ENCODE data around the gene BAG5.

The BAG5 gene

GRCh38 chr14:103510724-103511693 lies 51.4 kb downstream of the BAG5 start:
- no peak for DNase-seq (ENCODE audit: low read depth in 2 of 2, low spot score in 1 of 2)

DNA sequence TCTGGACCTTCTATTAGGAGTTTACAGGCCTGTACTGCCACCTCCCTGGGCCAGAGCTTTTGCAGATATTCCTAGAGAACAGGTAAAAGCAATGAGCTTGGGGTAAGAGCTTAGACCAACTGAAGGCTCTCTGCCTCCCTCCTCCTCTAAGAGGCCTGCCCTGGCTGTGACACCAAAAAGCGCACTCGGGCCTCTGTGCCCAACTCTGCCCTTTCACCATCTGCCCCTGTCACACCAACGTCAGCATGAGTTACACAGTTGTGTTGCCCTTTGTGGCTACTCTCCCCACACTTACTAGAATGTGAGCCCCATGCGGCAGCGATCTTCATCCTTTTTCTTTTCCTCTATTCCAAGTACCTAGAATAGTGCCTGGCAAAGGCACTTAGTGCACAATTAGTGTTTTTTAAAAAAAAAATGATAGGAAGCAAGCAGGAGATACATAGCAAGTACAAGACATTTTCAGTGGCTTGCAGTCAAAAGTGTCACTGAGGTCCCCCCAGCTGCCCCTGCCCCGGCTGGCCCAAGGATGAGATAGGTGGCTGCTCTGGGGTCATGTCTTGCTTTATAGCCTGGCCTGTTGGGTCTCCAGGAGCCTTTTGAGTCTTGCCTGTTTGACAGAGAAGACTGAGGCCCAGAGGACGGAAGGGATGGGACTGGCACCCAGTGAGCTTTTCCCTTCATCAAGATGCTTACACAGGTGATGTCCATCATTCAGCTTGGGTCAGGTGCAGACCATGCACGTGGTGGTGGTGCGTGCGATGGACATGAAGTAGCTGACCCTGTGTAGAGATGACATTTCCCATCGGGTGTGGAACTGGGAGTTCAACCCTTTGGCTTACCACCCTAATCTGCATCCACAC lies 52.4 kb downstream of the BAG5 start:
- DNase-seq (ENCODE audit: low read depth in 2 of 2, low spot score in 1 of 2) = no peak

DNA sequence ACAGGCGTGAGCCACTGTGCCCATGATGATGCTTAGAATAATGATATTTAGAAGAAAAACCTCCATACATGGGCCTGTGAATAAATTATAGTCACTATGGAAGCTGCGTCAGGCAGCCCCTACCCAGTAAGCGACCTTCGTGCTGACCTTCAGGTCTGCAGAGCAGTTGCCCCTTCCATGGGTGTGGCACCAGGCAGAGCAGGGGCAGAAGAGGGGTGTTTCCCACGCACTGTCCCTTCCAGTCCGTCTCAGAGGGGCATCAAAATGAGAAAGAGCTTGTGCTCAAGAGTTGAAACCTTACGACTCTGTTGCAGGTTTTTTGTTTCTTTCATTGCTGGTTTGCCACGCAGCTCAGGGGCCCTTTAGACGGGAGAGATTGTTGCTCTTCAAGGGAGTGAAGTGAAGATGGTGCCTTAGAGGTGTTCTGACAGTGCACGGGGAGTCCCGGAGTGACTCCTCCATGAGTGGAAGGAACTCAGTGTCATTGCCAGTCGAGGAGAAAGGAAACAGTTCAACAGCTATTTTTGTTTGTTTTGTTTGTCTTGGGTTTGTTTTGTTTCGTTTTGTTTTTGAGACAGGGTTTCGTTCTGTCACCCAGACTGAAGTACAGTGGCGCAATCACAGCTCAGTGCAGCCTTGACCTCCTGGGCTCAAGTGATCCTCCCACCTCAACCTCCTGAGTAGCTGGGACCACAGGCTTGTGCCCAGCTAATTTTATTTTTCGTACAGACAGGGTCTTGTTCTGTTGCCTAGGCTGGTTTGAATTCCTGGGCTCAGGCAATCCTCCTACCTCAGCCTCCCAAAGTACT lies 53.7 kb downstream of the BAG5 start:
- no peak for DNase-seq (ENCODE audit: low read depth in 2 of 2, low spot score in 1 of 2)

DNA sequence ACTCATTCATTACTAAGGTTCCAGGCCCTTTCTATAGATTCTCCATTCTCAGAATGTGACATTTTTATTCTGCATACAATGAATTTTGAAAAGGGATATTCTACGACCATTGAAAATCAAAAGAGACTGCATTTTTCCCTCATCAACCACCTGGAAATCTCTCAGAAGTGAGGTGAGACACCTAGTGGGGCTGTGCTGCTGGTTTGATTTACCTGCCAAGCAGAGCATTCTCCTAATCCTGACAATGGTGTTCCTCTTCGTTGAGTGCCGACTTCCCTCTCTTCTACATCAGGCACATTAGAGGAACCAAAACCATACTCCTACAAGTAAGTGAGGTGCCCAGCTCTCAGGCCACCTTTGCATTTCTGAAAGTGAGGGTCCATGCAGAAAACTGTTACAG lies 54.7 kb downstream of the BAG5 start:
- DNase-seq (ENCODE audit: low read depth in 2 of 2, low spot score in 1 of 2) = no peak
